ENCODE results near the gene ESRRG.
"Not testable (repeated sequence)": the region's sequence is repeated elsewhere in the genome, so short reads cannot be mapped to it uniquely, and the experiment has no call there.

ESRRG gene

GRCh38 chr1:216705676-216706075 is 17.6 kb downstream of the ESRRG start:
- no peaks in the 10 kb centered on the region for H3K9me3 ChIP-seq (ENCODE audit: low read length)
- H4K20me1 ChIP-seq (ENCODE audit: insufficient read depth, low read length), result no peaks in the 10 kb centered on the region
- H3K9ac ChIP-seq (ENCODE audit: low read length), result no peak overlapping the region
- no peak overlapping the region for H3K4me3 ChIP-seq (ENCODE audit: low read depth, low read length, poor library complexity, severe bottlenecking)
- no peaks in the 10 kb centered on the region for H3K27me3 ChIP-seq (ENCODE audit: insufficient read depth, low read length)
- H2AFZ ChIP-seq (ENCODE audit: low read length), result no peak overlapping the region
- H3K79me2 ChIP-seq (ENCODE audit: insufficient read depth, low read length), result no peaks in the 10 kb centered on the region
- no peak overlapping the region for H3K27ac ChIP-seq (ENCODE audit: low read depth, low read length, poor library complexity, severe bottlenecking)
- H3K9me2 ChIP-seq (ENCODE audit: low read depth, low read length), result no peaks in the 10 kb centered on the region
- H3K4me2 ChIP-seq (ENCODE audit: low read length), result no peak overlapping the region
- H3K4me1 ChIP-seq (ENCODE audit: insufficient read depth, low read length, severe bottlenecking), result no peaks in the 10 kb centered on the region
- H3K36me3 ChIP-seq (ENCODE audit: insufficient read depth, low read length), result no peaks in the 10 kb centered on the region
- H3F3A ChIP-seq (ENCODE audit: insufficient read depth, low read length), result no peaks in the 10 kb centered on the region
- TF ChIP-seq, protein P1, sequence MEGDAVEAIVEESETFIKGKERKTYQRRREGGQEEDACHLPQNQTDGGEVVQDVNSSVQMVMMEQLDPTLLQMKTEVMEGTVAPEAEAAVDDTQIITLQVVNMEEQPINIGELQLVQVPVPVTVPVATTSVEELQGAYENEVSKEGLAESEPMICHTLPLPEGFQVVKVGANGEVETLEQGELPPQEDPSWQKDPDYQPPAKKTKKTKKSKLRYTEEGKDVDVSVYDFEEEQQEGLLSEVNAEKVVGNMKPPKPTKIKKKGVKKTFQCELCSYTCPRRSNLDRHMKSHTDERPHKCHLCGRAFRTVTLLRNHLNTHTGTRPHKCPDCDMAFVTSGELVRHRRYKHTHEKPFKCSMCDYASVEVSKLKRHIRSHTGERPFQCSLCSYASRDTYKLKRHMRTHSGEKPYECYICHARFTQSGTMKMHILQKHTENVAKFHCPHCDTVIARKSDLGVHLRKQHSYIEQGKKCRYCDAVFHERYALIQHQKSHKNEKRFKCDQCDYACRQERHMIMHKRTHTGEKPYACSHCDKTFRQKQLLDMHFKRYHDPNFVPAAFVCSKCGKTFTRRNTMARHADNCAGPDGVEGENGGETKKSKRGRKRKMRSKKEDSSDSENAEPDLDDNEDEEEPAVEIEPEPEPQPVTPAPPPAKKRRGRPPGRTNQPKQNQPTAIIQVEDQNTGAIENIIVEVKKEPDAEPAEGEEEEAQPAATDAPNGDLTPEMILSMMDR (IDR thresholded peaks at IDR 0.05; ENCODE audit: low read length), result no peak
- TF ChIP-seq EZH2 (IDR thresholded peaks at IDR 0.05; ENCODE audit: borderline replicate concordance, low read length), result no peak

DNA sequence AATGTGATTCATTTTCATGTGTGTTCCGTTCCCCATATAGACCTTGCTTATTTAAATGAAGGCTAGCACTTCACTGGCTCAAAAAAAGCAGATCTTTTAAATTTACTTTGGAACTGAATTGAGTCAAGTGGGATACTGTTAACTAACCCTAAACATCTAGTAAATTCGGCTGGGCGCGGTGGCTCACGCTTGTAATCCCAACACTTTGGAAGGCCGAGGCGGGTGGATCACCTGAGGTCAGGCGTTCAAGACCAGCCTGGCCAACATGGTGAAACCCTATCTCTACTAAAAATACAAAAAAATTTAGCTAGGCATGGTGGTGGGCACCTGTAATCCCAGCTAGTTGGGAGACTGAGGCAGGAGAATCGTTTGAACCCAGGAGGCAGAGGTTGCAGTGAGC is 19.2 kb downstream of the ESRRG start:
- H4K20me1 ChIP-seq (ENCODE audit: insufficient read depth, low read length); H3K27ac ChIP-seq (ENCODE audit: low read depth, low read length, poor library complexity, severe bottlenecking); H3K4me2 ChIP-seq (ENCODE audit: low read length); H3K79me2 ChIP-seq (ENCODE audit: insufficient read depth, low read length); H3K4me3 ChIP-seq (ENCODE audit: low read depth, low read length, poor library complexity, severe bottlenecking); H3K4me1 ChIP-seq (ENCODE audit: insufficient read depth, low read length, severe bottlenecking); H3K27me3 ChIP-seq (ENCODE audit: insufficient read depth, low read length); H3K9me2 ChIP-seq (ENCODE audit: low read depth, low read length); H3K36me3 ChIP-seq (ENCODE audit: insufficient read depth, low read length); H3K9ac ChIP-seq (ENCODE audit: low read length); H3F3A ChIP-seq (ENCODE audit: insufficient read depth, low read length); H2AFZ ChIP-seq (ENCODE audit: low read length); H3K9me3 ChIP-seq (ENCODE audit: low read length): not testable (repeated sequence)

- no peaks in the 10 kb centered on the region for H3K9me3 ChIP-seq (ENCODE audit: low read length)
- H3K9ac ChIP-seq (ENCODE audit: low read length), result no peak overlapping the region
- H3K9me2 ChIP-seq (ENCODE audit: low read depth, low read length), result no peaks in the 10 kb centered on the region
- no peak overlapping the region for H3K4me3 ChIP-seq (ENCODE audit: low read depth, low read length, poor library complexity, severe bottlenecking)
- H3F3A ChIP-seq (ENCODE audit: insufficient read depth, low read length), result no peaks in the 10 kb centered on the region
- H3K79me2 ChIP-seq (ENCODE audit: insufficient read depth, low read length), result no peaks in the 10 kb centered on the region
- no peak overlapping the region for H3K27ac ChIP-seq (ENCODE audit: low read depth, low read length, poor library complexity, severe bottlenecking)
- no peaks in the 10 kb centered on the region for H4K20me1 ChIP-seq (ENCODE audit: insufficient read depth, low read length)
- H3K27me3 ChIP-seq (ENCODE audit: insufficient read depth, low read length), result no peaks in the 10 kb centered on the region
- no peaks in the 10 kb centered on the region for H3K36me3 ChIP-seq (ENCODE audit: insufficient read depth, low read length)
- no peak for TF ChIP-seq EZH2 (IDR thresholded peaks at IDR 0.05; ENCODE audit: borderline replicate concordance, low read length)
- TF ChIP-seq, protein P1 (IDR thresholded peaks at IDR 0.05; ENCODE audit: low read length), result no peak
- H3K4me1 ChIP-seq (ENCODE audit: insufficient read depth, low read length, severe bottlenecking), result no peaks in the 10 kb centered on the region
- H2AFZ ChIP-seq (ENCODE audit: low read length), result no peak overlapping the region
- no peak overlapping the region for H3K4me2 ChIP-seq (ENCODE audit: low read length)
These were observed 21.1 kb downstream of the ESRRG start for GRCh38 chr1:216702170-216702569.

DNA sequence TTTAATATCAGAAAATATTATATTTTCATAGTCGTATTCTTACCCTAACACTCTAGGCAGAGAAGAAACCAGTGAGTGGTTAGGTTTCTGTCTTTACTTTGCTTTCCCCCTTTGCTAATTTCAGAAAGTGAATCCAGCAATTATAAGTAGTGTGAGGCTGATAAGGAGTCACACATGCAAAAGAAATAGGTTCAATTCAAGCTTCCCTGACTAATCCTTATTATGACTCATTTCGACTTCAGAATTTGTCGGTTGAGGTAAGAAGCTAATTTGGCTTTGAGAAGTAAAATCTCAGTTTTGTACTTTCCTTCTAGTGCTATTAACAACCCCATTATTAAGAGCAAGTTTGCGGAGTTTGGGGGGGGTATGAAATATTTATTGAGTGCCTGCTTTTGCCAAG is 22.4 kb downstream of the ESRRG start:
- Histone ChIP-seq H3K4me1 (ENCODE audit: insufficient read depth, low read length, severe bottlenecking) (no peaks in the 10 kb centered on the region), H3K9ac (ENCODE audit: low read length) (no peak overlapping the region), H3K79me2 (ENCODE audit: insufficient read depth, low read length) (no peaks in the 10 kb centered on the region), H3K4me3 (ENCODE audit: low read depth, low read length, poor library complexity, severe bottlenecking) (no peak overlapping the region), H4K20me1 (ENCODE audit: insufficient read depth, low read length) (no peaks in the 10 kb centered on the region), H3K9me2 (ENCODE audit: low read depth, low read length) (no peaks in the 10 kb centered on the region), H2AFZ (ENCODE audit: low read length) (no peak overlapping the region), H3K4me2 (ENCODE audit: low read length) (no peak overlapping the region), H3K27ac (ENCODE audit: low read depth, low read length, poor library complexity, severe bottlenecking) (no peak overlapping the region), H3F3A (ENCODE audit: insufficient read depth, low read length) (no peaks in the 10 kb centered on the region), H3K27me3 (ENCODE audit: insufficient read depth, low read length) (no peaks in the 10 kb centered on the region), H3K9me3 (ENCODE audit: low read length) (no peaks in the 10 kb centered on the region), H3K36me3 (ENCODE audit: insufficient read depth, low read length) (no peaks in the 10 kb centered on the region)
- TF ChIP-seq, protein P1 (IDR thresholded peaks at IDR 0.05; ENCODE audit: low read length), result no peak
- TF ChIP-seq EZH2 (IDR thresholded peaks at IDR 0.05; ENCODE audit: borderline replicate concordance, low read length), result no peak

Measured in OCI-LY1 (cell line).